ENCODE data around the gene HIPK1. TPM values are rescaled to one million over a fixed set of nuclear protein-coding genes. Genes with fewer than 3 reads are reported as not detected.
A peak's percentile ranks its signal among the peaks of the same experiment; 100 is the strongest.

Gene HIPK1
- total RNA-seq, 4 donors from 2014 or later = 64.8 to 92.3 (median 76.9) TPM

DNA sequence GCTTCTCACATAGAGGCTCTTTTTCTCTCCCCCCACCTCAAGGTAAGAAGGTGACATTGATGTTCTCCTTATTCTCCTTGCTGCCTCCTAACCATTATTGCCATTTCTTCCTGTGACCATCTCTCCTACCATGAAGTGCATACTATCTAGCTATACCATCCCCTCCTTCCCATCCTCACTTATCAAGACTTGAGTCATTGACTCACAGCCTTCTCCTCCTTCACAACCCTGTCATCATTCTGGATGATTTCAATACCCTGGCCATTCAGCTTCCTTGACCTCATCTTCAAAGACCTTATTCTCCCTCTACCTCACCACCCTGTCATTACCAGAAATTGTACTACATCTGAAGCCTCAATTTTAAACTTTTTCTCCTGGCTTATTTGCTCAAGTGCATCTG, 10.9 kb upstream of the HIPK1 start:
- Histone ChIP-seq H3K4me3 (no peak overlapping the region), H3K36me3 (no peaks in the 10 kb centered on the region), H3K9me3 (no peaks in the 10 kb centered on the region), H3K4me1 (peaks cover under 1 to 2% (median 2%) of the 10 kb centered on the region in 3 donors), H3K27ac (no peak overlapping the region), H3K27me3 (no peaks in the 10 kb centered on the region)
- TF ChIP-seq, protein P1, sequence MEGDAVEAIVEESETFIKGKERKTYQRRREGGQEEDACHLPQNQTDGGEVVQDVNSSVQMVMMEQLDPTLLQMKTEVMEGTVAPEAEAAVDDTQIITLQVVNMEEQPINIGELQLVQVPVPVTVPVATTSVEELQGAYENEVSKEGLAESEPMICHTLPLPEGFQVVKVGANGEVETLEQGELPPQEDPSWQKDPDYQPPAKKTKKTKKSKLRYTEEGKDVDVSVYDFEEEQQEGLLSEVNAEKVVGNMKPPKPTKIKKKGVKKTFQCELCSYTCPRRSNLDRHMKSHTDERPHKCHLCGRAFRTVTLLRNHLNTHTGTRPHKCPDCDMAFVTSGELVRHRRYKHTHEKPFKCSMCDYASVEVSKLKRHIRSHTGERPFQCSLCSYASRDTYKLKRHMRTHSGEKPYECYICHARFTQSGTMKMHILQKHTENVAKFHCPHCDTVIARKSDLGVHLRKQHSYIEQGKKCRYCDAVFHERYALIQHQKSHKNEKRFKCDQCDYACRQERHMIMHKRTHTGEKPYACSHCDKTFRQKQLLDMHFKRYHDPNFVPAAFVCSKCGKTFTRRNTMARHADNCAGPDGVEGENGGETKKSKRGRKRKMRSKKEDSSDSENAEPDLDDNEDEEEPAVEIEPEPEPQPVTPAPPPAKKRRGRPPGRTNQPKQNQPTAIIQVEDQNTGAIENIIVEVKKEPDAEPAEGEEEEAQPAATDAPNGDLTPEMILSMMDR (IDR thresholded peaks at IDR 0.05) = no peak
- TF ChIP-seq EP300 (IDR thresholded peaks at IDR 0.05) (no peak), POLR2AphosphoS5 (IDR thresholded peaks at IDR 0.05) (no peak), POLR2A (IDR thresholded peaks at IDR 0.05) (no peak)
- no peak for ATAC-seq

DNA sequence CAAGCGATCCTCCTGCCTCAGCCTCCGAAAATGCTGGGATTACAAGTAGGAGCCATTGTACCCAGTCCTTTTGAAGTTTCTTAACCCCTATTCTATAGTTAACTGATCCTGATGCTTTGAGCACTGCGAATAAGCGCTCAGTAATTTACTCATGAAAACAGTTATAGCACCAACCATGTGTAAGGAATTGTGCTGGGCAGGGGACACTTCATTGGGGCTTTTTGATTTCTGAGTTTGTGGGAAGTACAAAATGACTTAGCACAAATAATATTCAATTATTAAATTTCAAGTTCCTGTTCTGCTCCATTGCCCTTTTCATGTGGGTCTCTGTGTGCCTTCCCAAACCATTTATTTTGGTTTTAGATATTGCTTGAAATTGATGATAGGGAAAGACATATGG, 6.2 kb upstream of the HIPK1 start:
- Histone ChIP-seq H3K4me3 (no peak overlapping the region), H3K27me3 (no peaks in the 10 kb centered on the region), H3K36me3 (no peaks in the 10 kb centered on the region), H3K4me1 (peaks cover 0 to 6% (median 0%) of the 10 kb centered on the region in 3 donors), H3K27ac (no peak overlapping the region), H3K9me3 (no peaks in the 10 kb centered on the region)
- no peak for ATAC-seq
- TF ChIP-seq POLR2AphosphoS5 (IDR thresholded peaks at IDR 0.05) (no peak), POLR2A (IDR thresholded peaks at IDR 0.05) (no peak), EP300 (IDR thresholded peaks at IDR 0.05) (no peak)
- TF ChIP-seq, protein P1 (IDR thresholded peaks at IDR 0.05) = no peak
- WGBS, 2 donors (ENCODE audit: low coverage in 1 of 2) = 93 to 100% methylated on average over 4 of the region's 4 CpGs

DNA sequence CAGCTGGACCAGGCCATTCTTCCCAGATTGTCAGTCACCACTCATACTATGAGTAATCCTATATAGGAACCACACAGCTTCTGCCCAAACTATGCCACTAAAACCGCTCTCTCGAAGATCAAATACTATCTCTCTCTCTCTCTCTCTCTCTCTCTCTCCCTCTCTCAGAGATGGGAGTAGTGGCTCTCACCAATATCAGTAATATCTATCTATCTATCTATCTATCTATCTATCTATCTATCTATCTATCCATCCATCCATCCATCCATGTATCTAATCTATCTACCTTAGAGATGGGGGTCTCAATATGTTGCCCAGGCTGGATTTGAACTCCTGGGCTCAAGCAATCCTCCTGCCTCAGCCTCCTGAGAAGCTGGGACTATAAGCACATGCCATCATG, 4.7 kb upstream of the HIPK1 start:
- TF ChIP-seq POLR2AphosphoS5 (IDR thresholded peaks at IDR 0.05) = no peak
- no peaks in the 10 kb centered on the region for H3K9me3 ChIP-seq
- 71 to 94% methylated on average over 2 of the region's 2 CpGs for WGBS, 2 donors (ENCODE audit: low coverage in 1 of 2)
- H3K27me3 ChIP-seq = no peaks in the 10 kb centered on the region
- no peak for ATAC-seq
- no peak overlapping the region for H3K4me3 ChIP-seq
- peaks cover 0 to 14% (median 0%) of the 10 kb centered on the region in 3 donors for H3K4me1 ChIP-seq
- no peaks in the 10 kb centered on the region for H3K36me3 ChIP-seq
- H3K27ac ChIP-seq = no peak overlapping the region

DNA sequence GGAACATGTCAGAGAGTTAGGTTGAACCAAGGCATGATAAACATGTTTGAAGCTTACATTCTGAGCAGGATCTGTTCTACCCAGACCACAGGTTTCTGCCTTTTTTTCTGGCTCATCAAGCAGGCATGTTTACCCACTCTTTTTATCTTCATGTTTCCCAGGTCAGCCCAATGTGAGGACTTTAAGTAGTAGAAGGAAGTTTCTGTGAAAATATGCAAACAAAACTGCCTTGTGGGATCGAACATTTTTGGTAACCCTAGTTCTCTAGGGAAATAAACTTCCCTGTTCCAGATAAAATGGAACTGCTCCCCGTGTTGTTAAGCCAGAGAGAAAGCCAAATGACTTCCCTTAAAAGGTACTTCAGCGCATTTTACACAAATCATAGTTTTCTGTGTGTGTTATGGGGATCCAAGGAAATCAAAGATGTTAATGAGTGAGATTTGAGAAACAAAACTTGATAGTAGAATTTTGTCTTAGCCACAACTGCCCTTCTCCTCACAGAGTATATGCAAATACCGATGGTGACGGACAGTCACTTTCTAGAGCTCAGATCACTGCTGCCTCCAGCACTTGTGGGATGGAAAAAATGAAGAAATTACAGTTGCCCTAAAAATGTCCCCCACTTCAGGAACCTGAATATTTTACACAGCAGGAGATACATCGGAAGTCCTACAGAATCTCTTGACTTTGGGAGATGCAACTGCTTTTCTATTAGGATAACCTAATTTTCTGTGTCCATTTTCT, 765 bp upstream of the HIPK1 start:
- WGBS, 2 donors (ENCODE audit: low coverage in 1 of 2) = 6 to 11% methylated on average over 2 to 6 of the region's 6 CpGs
- Histone ChIP-seq H3K36me3 (no peaks in the 10 kb centered on the region), H3K27ac (peak overlapping the region; percentile 82 to 99 (median 98)), H3K27me3 (no peaks in the 10 kb centered on the region), H3K4me3 (peak overlapping the region; percentile 77 to 93), H3K9me3 (no peaks in the 10 kb centered on the region), H3K4me1 (peaks cover 0 to 44% (median 18%) of the 10 kb centered on the region in 3 donors)
- TF ChIP-seq POLR2AphosphoS5 (IDR thresholded peaks at IDR 0.05) (no peak), EP300 (IDR thresholded peaks at IDR 0.05) (no peak), POLR2A (IDR thresholded peaks at IDR 0.05) (no peak)
- TF ChIP-seq, protein P1 (IDR thresholded peaks at IDR 0.05) = no peak
- no peak for ATAC-seq

DNA sequence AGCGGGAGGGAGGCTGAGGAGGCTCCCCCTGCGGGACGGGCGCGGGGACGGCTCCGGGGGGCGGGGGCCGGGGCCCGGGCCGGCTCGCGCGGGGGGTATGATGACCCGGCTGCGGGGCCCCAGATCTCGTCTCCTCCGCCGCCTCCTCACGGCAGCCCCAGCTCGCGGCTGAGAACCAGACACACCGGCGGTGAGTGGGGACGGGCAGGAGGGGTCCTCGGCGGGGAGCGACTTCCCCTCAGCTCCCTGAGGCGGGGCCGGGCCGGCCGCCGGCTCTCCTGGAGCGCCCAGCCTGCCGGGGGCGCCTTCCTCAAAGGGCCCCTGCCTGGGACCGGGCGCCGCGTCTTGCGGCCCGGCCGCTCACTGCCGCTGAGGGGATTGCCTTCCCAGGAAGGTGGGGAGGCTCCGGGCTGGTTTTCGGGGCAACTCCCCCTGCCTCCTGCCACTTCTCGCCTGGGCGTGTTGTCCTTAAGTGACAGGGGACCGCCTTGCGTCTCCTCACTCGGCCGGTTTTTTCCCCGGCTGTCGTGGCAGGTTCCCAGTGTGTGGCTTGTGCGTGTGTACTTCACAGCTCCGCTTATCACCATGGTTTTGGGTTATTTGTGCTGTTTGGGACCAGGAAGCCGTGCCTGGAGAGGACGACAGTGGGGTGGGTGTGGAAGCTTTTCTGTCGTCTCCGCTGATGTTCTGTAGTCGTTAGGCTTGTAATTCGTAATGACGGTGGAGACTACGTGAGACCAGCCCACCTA, 800 bp downstream of the HIPK1 start:
- H3K27me3 ChIP-seq = no peaks in the 10 kb centered on the region
- peak overlapping the region; percentile 82 to 99 (median 98) for H3K27ac ChIP-seq
- H3K36me3 ChIP-seq = no peaks in the 10 kb centered on the region
- peak; percentile 60 for ATAC-seq
- H3K4me3 ChIP-seq = peak overlapping the region; percentile 77 to 93
- TF ChIP-seq EP300 (IDR thresholded peaks at IDR 0.05) = no peak
- TF ChIP-seq, protein P1 (IDR thresholded peaks at IDR 0.05) = peak in 1 of 4 experiments; percentile 40
- peaks cover 0 to 58% (median 20%) of the 10 kb centered on the region in 3 donors for H3K4me1 ChIP-seq
- 0% methylated on average over 7 of the region's 64 CpGs; no CpG with 5 or more reads in 1 of the 2 donors for WGBS, 2 donors (ENCODE audit: low coverage in 1 of 2)
- H3K9me3 ChIP-seq = no peaks in the 10 kb centered on the region

Measured in gastroesophageal sphincter (tissue), 4 donors.